Stimulated activated CD4-positive, alpha-beta T cell treated with anti-CD3 and anti-CD28 coated beads, TNF-alpha, amount 100 ng/mL, for 24 hours (primary cell): ENCODE measurements around the gene FRMD4B.
A peak's percentile ranks its signal among the peaks of the same experiment; 100 is the strongest.

Source experiments
- DNase-seq, 3 experiments: peaks; one replicate each; pipeline ENCODE4 v3.0.0-alpha.2; 2020; ENCODE audit warnings: low read depth in 3 of 3

FRMD4B gene

DNA sequence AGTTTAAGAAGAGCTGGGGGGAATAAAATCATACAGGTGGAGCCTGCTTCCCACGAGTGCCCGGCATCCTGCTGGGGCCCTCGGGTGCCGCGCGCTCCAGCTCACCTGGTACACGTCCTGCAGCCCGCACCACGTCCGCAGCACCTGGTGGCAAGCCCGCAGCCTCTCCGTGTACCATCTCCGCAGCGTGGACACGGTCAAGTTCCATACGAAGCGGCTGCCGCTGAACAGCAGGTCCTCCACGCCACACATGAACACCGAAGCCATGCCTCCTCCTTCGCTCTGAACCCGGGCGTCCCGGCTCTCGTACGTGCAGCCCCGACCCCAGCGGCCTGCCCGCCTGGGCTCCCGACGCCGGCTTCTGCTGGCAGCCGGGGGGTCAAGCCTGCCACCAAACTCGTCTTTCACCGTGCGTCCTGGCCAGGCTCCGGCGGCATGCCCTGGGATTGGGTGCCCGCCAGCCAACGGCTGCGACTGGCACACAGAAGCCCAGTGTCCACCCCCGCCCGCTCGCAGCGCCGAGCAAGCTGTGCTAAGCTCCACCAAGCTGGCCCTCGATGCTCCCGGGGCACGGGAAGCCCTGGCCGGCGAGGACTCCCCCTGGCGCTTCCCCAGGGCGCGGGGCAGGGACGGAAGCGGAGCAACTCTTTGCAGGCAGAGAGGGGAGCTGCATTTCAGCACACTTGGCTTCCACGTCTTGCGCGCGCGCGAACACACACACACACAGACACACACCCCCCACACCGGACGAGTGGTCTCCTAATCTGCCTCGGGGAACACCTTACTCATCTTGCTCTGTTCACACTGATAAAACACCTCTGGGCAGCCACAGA is at the start of gene FRMD4B:
Gene FRMD4B, minus strand, starts transcription at position 366 of the 833 bp plus-strand sequence. Its CDS starts 99 bp downstream, at position 267.
- peak in 1 of 3 experiments; percentile 31 for DNase-seq

DNA sequence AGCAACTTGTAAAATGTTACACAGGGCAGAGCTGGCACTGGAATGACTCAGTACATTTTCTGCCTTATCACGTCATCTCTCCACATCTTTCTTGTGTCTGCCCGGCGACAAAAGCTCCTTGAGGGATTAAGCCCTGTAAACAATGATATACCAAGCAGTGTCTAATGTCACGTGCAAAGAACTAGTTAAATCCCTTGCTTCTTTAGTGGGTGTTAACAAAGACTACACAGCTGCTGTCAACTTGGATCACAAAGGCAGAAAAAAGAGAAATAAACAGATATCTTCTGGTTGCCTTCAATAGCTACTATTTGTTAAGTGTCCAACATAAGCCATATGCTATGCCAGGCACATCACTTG is 48.1 kb upstream of the FRMD4B start:
- DNase-seq = no peak

DNA sequence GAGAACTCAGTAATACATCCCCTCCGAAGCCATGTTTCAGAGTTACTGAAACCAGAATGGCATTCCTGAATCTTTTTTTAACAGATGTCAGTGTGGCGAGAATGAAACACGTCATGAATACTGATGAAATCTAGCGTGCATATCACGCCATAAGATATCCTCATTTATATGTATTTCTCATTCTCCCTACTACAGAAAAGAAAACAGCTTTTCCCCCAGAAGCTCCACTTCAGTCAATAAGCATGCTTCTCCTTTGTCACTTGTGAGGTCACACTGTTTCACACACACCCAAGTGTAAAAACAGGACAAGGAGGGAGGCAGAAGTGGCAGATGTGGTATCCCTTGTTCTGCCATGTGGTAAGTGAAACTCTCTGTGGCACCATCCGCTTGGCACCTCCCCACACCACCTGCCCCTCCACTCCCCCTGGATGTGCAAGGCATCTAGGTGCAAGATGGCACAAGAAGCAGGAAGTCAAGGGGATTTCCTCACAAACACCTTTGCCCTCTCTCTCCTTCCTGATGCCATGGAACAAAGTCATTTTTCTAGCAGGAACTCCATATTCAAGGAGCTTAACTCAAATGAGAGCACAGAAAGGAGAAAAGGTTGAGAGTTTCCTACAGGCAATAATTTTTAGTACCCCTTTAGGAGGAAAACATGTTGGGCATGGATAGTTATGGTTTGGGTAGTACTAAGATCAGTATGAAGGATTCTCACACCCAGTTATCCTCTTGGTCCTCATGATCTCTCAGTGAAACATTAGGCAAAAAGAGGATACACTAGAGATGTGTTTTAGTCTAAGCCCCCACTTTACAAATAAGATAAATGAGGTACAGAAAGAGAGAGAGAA is 47.5 kb upstream of the FRMD4B start:
- peak in 1 of 3 experiments; percentile 2 for DNase-seq

DNA sequence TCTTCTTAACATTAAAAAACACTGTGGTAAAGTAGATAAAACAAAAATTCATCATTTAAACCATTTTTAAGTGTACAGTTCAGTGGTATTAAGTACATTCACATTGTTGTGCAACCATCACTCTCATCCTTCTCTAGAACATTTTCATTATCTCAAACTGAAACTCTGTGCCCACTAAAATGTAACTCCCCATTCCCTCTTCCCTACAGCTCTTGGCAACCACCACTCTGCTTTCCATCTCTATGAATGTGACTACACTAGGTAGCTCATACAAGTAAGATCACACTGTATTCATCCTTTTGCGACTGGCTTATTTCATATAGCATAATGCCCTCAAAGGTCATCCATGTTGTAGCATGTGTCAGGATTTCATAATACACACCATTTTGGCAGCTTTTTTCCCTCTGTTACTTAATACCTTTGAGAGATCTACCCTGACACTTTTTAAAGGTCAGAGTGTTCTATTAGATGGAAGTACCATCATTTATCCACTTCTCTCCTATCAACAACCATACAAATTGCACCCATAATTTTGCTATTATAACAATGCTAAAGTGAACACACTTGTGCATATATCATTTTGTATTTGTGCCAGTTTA is 42.9 kb upstream of the FRMD4B start:
- no peak for DNase-seq

DNA sequence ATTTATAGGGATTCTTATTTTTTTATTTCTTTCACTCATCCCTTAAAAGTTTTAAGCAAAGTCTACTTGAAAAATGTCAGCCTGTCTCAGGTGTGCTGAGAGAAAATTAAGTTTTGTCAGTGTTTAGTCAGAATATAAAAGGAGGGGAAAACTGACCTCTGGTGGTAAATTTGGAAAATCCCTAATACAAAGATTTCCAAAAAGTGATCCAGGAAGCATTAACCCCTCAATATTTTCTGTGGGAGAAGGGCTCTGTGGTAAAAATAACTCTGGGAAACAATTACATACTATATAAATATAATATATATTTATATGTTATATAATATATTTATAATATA is 41.0 kb upstream of the FRMD4B start:
- DNase-seq = no peak

DNA sequence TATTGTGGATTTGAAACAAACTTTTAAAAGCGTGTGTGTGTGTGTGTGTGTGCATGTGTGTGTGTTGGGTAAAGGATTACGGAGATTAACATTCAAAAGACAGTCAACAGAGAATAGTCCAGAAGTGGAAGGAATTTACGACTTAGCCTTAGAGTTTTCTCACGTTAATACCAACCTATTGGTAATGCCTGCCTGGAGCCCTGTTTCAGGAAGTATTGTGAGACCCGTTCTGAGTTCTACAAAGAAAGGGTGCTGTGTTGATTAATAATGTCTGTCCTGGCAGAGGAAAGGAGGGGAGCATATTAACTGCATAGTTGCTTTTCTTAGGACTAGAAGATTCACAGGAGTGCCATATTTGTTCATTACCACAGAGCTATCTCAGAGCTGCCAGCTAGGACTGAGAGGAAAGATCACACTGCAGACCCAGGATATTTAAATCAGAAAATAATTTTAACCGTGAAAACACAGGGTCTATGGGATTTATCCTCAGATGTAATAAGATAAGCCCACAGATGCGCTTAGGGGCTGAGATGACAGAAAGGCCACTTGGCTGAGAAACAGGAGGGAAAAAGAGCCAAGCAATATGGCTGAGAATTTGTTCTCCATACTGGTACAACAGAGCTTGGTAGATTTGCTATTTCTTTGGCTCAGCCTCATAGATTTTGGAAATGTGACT is 40.5 kb upstream of the FRMD4B start:
- no peak for DNase-seq

DNA sequence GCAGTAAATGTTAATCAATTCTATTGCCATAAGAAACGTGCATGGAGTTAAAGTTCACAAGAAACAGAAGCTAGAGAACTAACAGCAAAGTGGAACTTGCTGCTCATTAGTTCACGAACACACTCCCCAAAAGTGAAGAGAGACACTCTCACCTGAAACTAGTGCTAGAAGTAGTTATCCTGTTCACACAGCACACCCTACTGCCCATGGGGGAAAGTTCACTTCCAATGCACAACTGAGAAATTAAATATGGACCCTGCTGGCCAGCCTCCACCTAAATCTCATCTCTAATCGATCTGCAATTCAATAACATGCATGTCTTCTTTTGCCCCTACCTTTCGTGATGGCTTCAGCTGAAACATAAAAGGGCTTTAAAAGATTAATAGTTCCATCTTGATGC is 39.4 kb upstream of the FRMD4B start:
- DNase-seq = peak in 1 of 3 experiments; percentile 9

DNA sequence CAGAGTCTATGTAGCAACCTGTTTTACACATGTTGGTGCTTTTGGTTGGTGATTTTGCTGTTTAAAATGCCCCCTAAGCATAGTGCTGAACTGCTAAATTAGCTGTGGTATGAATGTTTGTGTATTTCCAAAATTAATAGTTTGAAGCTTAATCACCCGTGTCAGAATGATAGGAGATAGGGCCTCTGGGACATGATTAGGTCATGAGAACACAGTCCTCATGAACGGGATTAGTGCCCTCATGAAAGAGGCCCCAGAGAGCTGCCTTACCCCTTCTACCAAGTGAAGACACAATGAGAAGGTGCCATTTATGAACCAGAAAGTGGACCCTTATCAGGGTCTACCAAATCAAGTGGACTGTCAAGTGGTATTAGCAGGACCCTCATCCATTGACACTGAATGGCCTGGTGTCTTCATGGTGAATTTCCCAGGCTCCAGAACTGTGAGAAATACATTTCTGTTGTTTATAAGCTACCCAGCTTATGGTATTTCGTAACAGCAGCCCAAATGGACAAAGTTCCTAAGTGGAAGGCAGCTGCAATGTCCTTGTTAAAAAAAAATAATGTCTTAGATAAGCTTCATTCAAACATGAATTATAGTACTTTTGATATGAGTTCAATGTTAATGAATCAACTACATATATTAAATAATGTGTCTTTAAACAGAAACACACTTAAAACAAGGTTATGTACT is 37.7 kb upstream of the FRMD4B start:
- DNase-seq = no peak

DNA sequence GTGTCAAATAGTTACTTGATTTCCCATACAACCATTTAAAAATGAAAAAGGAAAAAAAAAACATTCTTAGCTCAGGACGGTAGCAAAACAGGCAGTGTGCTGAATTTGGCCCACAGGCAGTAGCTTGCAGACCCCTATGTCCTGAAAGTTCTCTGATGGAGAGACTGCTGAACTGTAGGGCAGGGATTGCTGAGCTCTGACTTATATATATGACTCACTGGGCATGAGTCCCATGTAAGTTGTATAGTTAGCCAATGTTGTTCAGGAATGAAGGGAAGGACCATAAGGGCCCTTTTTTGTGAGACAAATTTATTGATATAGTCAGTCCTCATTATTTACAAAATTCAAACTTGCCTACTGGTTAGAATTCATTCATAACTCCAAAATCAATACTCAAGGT is 36.9 kb upstream of the FRMD4B start:
- DNase-seq = no peak

DNA sequence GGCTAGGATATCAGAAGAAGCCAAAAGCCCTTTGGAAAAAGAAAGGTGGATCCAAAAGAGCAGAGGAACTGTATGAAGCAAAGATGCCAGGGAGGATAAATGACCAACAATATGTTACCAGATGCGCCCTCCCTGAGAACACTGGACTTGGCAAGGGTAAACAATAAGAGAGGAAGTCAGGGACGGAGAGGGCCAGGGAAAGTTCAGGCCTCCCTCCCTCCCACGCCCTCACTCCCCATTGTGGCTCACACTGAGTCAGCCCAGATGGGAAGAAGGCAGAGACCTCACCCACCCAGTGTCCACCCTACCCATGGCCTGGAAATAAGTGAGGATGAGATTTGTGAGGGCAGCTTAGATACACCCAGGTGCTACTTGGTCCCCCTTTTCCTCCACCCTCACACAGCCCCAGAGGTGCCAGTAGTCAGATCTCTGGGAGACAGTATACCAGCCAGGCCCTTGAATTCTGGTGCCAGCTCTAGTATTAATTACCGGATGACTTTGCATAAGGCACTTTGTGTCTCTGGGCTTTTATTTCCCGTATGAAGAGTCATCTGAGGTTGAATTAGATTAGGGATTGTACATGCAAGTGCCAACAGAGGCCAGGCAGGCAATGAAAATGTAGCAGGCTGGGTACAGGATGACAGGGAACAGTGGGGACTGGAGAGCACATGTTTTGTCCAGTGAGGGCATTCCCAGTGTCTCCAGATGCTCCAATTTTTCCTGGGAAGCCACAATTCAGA is 35.1 kb upstream of the FRMD4B start:
- no peak for DNase-seq

DNA sequence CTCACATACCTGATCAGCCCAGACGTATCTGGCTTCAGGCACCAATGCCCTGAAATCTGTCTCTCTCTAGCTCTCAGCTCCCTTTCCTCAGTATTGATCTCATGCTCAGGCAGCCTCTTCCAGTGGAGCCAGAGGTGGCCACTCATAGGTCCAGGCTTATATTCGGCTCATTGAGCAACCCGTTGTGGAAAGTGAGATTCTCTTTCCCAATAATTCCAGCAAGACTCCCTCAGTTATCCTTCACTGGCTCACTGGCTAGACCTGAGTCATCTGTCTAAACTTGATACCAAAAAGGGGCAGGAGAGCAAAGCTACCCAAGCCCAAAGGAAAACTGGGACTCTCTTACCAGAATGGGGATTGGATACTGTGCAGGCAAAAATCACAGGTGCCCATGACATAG is 33.4 kb upstream of the FRMD4B start:
- DNase-seq = no peak

DNA sequence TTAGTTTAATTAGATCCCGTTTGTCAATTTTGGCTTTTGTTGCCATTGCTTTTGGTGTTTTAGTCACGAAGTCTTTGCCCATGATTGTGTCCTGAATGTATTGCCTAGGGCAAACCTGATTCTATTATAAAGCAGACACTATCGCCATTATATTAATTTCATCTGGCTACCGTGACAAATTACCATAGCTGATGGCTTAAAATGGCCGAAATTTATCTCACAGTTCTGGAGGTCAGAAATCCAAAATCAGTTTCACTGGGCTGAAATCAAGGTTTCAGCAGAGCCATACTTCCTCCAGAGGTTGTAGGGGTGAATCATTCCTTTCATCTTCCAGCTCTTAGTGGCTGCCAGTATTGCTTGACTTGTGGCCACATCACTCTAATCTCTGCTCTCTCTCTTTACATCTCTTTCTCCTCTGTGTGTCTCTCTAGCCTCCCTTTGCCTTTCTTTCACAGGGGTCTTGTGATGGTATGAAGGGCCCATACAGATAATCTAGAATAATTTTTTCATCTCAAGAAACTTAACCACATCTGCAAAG is 31.7 kb upstream of the FRMD4B start:
- no peak for DNase-seq

DNA sequence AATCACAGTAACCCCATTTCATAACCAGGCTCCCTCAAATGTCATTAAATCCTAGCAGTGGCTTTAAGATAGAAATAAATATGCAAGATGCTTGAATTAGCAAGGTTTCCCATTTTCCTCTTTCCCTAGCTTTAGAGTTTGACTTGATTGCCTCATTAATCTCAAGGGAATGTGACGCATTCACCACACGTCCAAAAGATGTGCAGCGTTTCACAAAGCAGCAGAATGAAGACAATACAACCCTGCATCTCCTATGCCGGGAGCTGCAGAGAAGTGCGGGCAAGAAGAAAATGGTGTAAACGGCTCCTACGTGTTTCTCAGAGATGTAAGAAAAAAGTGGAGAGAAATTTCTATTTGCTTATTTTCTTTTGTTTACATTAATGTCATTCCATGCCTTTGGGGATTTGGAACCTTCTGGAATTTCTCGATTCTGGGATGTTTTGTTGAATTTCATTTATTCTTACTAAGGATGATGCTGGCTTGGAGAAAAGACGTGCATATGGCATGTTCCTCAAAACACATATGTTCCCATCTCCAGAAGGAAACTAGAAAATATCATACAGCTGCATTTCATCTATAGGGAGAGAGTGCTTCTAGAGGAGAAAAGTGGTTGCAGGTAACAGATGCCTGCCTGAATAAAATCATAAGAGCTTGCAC is 27.8 kb upstream of the FRMD4B start:
- no peak for DNase-seq

DNA sequence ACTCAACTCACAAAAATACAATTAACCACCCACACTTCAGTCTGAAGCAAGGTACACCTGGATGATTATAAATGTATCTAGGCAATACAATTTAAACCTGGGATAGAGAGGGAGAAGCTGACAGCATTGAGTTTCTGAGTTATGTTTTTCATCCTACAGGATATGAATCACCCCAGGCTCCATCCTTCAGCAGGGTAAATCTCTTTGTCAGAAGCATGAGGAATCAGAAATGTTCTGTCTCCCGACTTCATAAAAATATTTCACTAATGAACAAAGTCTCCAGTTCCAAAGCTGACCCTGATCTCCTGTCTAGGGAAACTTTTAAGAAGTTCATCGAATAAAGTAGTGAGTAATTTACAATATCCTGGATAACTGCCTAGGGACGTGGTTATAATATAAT is 25.5 kb upstream of the FRMD4B start:
- no peak for DNase-seq

DNA sequence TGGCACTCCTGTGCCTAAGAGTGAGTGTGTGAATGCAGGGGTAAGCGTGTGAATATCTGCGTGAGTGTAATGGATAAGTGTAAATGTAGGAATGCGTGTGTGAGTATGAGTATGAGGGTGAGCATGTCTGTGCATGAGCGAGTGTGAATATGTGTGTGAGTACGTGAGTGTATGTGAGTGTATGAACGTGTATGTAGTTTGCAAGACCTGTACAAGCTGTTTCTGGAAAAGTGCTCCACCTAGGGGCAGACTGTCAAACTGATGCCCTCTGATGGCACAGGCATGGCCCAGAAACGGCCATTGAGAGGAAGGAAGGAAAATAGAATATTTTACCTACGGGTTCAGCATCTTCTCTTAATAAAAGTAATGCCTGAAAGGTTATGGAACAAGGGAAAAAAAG is 24.4 kb upstream of the FRMD4B start:
- DNase-seq = peak; percentile 40 to 72 (median 52)

DNA sequence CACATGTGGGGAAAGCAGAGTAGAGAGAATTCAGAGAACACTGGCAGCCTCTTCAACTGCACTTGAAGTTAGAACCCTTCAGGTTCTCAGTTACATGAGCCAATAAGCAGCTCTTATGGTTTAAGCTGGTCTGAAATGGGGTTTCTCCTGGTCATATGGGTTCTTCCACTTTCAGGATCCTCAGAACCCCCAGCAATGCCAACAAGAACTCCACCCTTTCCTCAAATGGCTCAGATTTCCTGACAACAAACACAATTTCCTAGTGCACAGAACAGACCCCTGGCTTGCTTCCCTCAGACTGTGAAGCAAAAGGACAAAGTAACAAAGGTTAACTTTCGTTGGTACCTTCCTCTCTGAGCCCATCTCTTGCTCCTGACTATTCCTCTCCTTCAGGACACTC is 23.9 kb upstream of the FRMD4B start:
- no peak for DNase-seq

DNA sequence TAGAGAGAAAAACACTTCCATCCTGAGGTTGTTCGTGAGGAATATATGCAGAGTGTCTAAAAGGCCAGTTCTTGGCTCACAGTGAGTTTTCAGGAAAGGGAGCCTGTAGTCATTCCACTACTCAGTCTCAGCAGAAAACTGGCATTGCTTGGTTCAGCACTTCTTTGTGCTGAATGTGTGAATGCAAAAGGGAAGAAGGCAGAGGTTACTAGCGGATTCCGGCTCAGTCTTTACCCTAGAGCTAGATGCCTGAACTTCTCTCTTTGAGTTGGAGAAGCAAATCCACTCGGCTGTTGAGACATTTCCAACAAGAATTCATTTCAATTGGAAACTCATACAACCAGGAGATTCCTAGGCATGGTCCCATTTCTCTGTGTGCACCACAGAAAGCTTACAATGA is 23.1 kb upstream of the FRMD4B start:
- no peak for DNase-seq

DNA sequence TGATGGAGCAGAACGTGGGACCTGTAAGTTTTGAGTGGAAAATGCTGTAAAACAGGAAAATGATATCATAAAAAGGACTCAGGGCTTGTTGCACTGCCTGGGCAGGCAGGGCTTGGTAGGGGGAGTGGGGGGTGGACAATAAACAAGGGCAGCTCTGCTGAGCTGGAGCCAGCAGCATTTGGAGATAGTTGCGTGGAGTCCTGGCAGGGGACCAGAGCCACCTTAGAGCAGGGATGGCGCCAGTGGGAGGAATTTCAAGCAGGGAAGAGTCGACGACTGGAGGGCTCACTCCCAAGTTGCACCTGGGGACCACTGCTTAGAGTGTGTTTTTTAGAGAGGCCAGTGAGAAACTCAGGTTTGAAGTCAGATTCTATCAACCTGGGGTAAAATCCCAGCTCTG is 22.7 kb upstream of the FRMD4B start:
- DNase-seq = no peak

DNA sequence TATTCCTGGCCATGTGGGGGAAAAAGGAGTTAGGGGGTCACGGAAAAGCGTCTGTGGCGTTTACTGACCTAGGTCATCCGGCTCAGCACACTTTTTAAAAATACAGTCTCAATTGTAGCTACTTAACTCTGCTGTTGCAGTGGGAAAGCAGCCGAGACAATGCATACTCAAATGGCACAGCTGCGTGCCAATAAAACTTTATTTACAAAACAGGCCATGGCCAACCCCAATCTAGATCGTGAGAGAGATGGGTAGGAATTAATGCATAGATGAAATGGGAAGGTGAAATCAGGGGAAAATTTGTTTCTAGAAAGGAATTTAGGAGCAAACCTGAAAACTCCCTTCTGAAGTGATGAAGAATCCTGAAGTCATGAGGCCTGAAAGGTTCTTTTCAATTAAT is 22.0 kb upstream of the FRMD4B start:
- DNase-seq = no peak

DNA sequence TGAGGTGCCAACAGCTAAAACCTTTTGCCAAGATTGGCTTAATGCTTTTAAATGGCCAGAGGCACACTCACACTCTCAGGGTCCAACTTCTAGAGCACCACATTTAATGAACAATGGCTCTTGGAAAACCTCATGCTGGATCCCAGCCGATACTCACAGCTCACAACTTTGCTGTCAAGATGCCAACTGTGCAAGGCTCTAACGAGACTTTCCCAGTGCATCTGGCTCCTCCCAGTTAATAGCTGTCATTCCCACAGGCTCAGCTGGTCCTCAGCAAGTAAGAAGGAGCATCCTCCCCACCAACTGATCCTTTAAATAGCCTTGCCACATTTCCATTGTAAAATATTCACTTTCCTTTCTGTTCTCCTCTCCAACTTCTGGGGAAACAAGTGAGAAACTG is 20.3 kb upstream of the FRMD4B start:
- DNase-seq = no peak
